ENCODE measurements around the gene RNF5. TPM values are rescaled to one million over a fixed set of nuclear protein-coding genes. Genes with fewer than 3 reads are reported as not detected.
"Not testable (repeated sequence)": the region's sequence is repeated elsewhere in the genome, so short reads cannot be mapped to it uniquely, and the experiment has no call there.

Gene RNF5
- polyA plus RNA-seq, 4 donors, result 106 to 232 (median 162) TPM

DNA sequence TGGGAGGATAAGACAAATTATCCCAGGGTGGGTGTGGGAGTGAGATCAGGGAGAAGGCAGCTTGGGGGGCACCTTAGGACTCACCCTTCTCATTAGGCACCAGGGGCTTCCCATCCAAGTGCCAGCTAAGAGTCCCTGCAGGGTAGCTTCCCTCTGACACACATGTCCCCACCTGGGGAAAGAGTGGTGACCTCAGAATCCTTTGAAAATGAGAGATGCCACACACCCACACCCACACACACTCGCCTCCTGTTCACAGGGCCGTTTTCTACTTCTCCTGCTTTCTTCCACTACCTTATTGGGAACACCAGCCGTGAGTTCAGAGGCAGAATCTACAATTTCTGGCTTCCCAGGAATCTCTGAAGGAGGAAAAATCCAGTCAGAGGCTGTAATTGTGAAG, 4.8 kb downstream of the RNF5 start:
- DNase-seq (no peak), FAIRE-seq (no peak)
- Histone ChIP-seq H3K9me3 (ENCODE audit: control insufficient read depth in 2 of 2, insufficient read depth in 1 of 2, low read depth in 1 of 2, low read length in 1 of 2) (no peaks in the 10 kb centered on the region), H3K4me1 (ENCODE audit: control insufficient read depth in 3 of 3, insufficient read depth in 2 of 3, low read depth in 1 of 3, low read length in 2 of 3) (peaks cover 0 to 27% (median 7%) of the 10 kb centered on the region in 3 donors), H3K4me3 (ENCODE audit: low read depth in 1 of 3, low read length in 3 of 3) (no peak overlapping the region), H3K36me3 (ENCODE audit: control insufficient read depth in 3 of 3, insufficient read depth in 2 of 3, low read depth in 1 of 3, low read length in 3 of 3) (peaks cover 6 to 68% (median 9%) of the 10 kb centered on the region in 3 donors), H3K27ac (ENCODE audit: low read depth in 1 of 3, low read length in 2 of 3) (peak overlapping the region in 1 of 3 donors; percentile 33), H3K27me3 (ENCODE audit: control insufficient read depth in 3 of 3, insufficient read depth in 3 of 3, low read length in 3 of 3) (no peaks in the 10 kb centered on the region)
- 68 to 78% (median 78%) methylated on average over 3 of the region's 3 CpGs for WGBS, 3 donors

DNA sequence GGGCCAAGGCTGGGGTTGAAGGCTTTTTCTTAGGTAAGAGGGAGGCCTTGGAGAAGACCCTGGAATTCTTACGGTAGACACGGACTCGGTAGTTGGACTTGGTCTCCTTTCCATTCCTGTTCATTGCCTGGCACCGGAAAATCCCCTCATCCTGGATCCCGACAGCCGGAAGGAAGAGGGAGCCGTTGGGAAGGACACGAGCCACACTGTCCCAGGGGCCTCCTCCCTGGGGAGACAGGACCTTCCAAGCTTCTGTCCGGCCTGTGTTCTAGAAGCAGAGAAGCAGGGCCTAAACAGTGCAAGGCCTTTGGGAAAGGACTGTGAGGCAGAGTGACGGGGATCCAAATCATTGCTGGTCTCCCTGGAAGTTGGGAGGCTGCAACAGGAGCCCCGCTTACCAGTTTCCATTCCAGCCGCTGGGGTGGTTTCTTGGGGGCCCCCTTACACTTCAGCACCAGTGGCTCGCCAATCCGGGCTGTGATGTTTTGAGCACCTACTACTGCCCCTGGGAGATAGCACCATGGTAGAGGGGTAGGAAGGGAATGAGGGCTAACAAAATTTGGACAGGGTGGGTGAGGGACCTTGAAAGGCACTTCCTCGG, 5.4 kb downstream of the RNF5 start:
- H3K4me1 ChIP-seq (ENCODE audit: control insufficient read depth in 3 of 3, insufficient read depth in 2 of 3, low read depth in 1 of 3, low read length in 2 of 3), result peaks cover 0 to 28% (median 9%) of the 10 kb centered on the region in 3 donors
- no peaks in the 10 kb centered on the region for H3K27me3 ChIP-seq (ENCODE audit: control insufficient read depth in 3 of 3, insufficient read depth in 3 of 3, low read length in 3 of 3)
- WGBS, 3 donors, result 77 to 84% (median 82%) methylated on average over 15 of the region's 15 CpGs
- no peak overlapping the region for H3K4me3 ChIP-seq (ENCODE audit: low read depth in 1 of 3, low read length in 3 of 3)
- H3K27ac ChIP-seq (ENCODE audit: low read depth in 1 of 3, low read length in 2 of 3), result peak overlapping the region in 1 of 3 donors; percentile 32
- H3K9me3 ChIP-seq (ENCODE audit: control insufficient read depth in 2 of 2, insufficient read depth in 1 of 2, low read depth in 1 of 2, low read length in 1 of 2), result no peaks in the 10 kb centered on the region
- peaks cover 6 to 73% (median 9%) of the 10 kb centered on the region in 3 donors for H3K36me3 ChIP-seq (ENCODE audit: control insufficient read depth in 3 of 3, insufficient read depth in 2 of 3, low read depth in 1 of 3, low read length in 3 of 3)
- DNase-seq (no peak), FAIRE-seq (no peak)

DNA sequence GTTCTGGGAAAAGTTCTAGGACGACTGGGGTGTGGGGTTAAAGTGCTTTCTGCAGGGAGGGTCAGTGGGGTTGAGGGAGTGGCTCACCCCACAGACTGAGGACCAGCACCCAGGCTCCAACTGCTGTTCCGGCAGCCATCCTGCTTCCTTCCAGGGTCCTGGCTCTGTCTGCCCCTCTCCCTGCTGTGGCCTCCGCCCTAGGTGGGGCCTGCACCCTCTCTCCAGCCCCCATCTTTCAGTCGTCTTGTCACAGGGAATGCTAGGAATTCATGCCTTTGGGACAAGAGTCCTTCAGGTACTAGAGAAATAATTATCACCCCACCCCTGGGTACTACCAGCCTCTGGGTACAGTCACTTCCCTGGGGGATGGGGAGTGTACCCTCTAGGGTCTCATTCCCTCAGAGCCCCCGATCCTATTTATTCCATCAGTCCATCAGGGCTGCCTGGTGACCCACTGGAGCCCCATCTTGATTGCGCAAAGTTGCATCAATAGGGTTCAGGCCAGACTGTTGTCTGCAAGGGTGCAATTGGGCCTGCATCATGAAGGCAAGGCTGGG, 6.0 kb downstream of the RNF5 start, which contains the start of gene AGER:
TSS of gene AGER (minus strand) at position 170 of the 557 bp plus-strand sequence. CDS start at position 139, 31 bp downstream.
- Histone ChIP-seq H3K4me1 (ENCODE audit: control insufficient read depth in 3 of 3, insufficient read depth in 2 of 3, low read depth in 1 of 3, low read length in 2 of 3) (peaks cover 3 to 34% (median 11%) of the 10 kb centered on the region in 3 donors), H3K27ac (ENCODE audit: low read depth in 1 of 3, low read length in 2 of 3) (peak within 1 kb of the TSS in 1 of 3 donors; percentile 39)
- 71 to 81% (median 78%) methylated on average over 6 of the region's 6 CpGs for WGBS, 3 donors

DNA sequence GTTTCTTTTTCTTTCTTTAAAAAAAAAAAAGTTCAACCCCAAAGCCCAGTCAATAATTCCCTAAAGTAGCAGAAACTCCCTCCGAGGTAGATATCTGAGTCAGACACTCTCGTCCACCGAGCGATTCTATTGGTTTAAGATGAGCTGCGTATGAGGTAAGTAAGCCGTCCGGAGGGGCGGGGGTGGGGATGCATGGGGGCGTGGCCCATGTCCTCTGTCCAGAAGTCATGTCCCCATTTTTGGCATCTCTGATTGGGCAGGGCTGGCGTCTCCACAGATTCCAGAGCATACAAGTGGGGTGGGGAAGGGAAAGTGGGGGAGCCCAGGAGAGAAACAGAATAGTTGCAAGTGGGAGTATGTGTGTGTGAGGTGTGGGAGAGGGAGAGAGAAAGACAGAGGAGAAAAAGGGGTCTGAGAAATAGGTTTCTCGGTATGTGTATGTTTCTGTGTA, 7.5 kb downstream of the RNF5 start:
- H3K27me3 ChIP-seq (ENCODE audit: control insufficient read depth in 3 of 3, insufficient read depth in 3 of 3, low read length in 3 of 3); FAIRE-seq; H3K9me3 ChIP-seq (ENCODE audit: control insufficient read depth in 2 of 2, insufficient read depth in 1 of 2, low read depth in 1 of 2, low read length in 1 of 2); H3K4me3 ChIP-seq (ENCODE audit: low read depth in 1 of 3, low read length in 3 of 3): not testable (repeated sequence)
- 9 to 27% (median 19%) methylated on average over 11 of the region's 11 CpGs for WGBS, 3 donors
- DNase-seq, result peak; percentile 65 to 75
- Histone ChIP-seq H3K4me1 (ENCODE audit: control insufficient read depth in 3 of 3, insufficient read depth in 2 of 3, low read depth in 1 of 3, low read length in 2 of 3) (peaks cover 3 to 29% (median 11%) of the 10 kb centered on the region in 3 donors), H3K36me3 (ENCODE audit: control insufficient read depth in 3 of 3, insufficient read depth in 2 of 3, low read depth in 1 of 3, low read length in 3 of 3) (peaks cover 6 to 71% (median 9%) of the 10 kb centered on the region in 3 donors), H3K27ac (ENCODE audit: low read depth in 1 of 3, low read length in 2 of 3) (peak overlapping the region in 2 of 3 donors; percentile 48 to 60)

More for the DNA sequence above, 6.0 kb downstream of the RNF5 start, which contains the start of gene AGER:
- FAIRE-seq (no peak), DNase-seq (no peak)
- H3K4me3 ChIP-seq (ENCODE audit: low read depth in 1 of 3, low read length in 3 of 3), result no peak within 1 kb of the TSS
- H3K27me3 ChIP-seq (ENCODE audit: control insufficient read depth in 3 of 3, insufficient read depth in 3 of 3, low read length in 3 of 3), result no peaks in the 10 kb centered on the region
- no peaks in the 10 kb centered on the region for H3K9me3 ChIP-seq (ENCODE audit: control insufficient read depth in 2 of 2, insufficient read depth in 1 of 2, low read depth in 1 of 2, low read length in 1 of 2)
- H3K36me3 ChIP-seq (ENCODE audit: control insufficient read depth in 3 of 3, insufficient read depth in 2 of 3, low read depth in 1 of 3, low read length in 3 of 3), result peaks cover 6 to 78% (median 9%) of the 10 kb centered on the region in 3 donors

DNA sequence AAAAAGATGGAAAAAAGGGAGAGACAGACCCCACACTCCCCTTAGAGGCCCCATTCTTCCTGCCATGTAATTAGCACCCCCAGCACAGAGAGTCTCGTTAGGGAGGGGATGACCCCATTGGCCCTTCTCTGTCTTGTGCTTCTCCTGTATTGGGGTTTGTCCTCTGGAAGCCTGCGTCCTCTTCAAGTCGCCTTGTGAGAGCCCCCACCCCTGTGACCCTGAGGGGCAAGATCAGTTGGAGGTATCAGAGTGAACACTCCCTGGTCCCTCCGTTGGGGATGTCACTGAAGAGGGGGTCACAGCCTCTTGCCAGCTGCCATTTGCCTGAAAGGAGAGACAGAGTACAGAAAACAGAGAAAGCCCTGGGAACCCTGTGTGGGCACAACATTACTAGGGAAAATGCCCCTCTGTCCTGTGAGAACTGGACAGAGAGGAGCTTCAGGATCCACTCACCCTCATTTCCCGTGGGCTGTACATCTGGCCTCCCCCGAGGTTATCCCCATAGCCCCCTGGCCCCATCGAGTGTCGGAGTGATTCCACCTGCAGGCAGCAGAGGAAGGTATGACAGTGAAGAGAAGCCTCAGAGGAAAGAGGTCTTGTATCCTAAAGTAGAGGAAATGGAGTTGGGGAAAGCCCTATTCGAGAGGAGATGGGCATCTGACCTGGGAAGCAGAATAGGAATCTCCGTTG, 8.1 kb downstream of the RNF5 start:
- FAIRE-seq, DNase-seq: not testable (repeated sequence)
- H3K27ac ChIP-seq (ENCODE audit: low read depth in 1 of 3, low read length in 2 of 3), result peak overlapping the region in 2 of 3 donors; percentile 48 to 60

DNA sequence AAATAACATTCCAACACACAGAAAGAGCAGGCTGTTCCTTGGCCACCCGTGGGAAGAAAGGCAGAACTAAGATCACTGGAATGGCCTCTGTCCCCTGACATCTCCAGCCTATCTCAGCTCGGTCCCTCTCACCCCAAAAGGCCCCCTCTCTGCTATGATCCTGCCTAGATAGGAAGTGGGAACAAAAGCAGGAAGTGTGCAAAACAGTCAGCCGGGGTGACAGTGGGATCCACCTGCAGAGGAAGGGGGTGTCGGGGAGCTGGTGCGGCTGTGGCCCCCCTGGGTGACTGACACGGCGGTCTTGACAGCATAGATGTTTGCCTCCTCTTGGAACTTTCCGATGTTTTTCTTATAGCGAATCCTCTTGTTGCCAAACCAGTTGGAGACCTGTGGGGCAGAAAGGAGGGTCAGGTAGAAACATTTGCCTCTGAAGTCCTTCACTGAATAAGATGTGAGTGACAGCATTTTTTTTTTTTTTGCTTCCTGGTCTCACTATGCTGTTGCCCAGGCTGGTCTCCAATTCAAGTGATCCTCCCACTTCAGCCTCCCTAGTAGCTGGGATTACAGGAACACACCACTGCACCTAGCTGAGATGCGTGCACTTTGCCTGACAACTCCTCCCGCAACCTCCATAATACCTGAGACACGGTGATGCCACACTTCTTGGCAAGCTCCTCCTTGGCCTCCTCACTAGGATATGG, 9.0 kb downstream of the RNF5 start:
- no peak overlapping the region for H3K4me3 ChIP-seq (ENCODE audit: low read depth in 1 of 3, low read length in 3 of 3)
- peaks cover 10 to 44% (median 13%) of the 10 kb centered on the region in 3 donors for H3K4me1 ChIP-seq (ENCODE audit: control insufficient read depth in 3 of 3, insufficient read depth in 2 of 3, low read depth in 1 of 3, low read length in 2 of 3)
- no peaks in the 10 kb centered on the region for H3K27me3 ChIP-seq (ENCODE audit: control insufficient read depth in 3 of 3, insufficient read depth in 3 of 3, low read length in 3 of 3)
- H3K27ac ChIP-seq (ENCODE audit: low read depth in 1 of 3, low read length in 2 of 3), result peak overlapping the region in 1 of 3 donors; percentile 60
- no peaks in the 10 kb centered on the region for H3K9me3 ChIP-seq (ENCODE audit: control insufficient read depth in 2 of 2, insufficient read depth in 1 of 2, low read depth in 1 of 2, low read length in 1 of 2)
- no peak for FAIRE-seq
- DNase-seq, result no peak
- peaks cover 0 to 58% (median 9%) of the 10 kb centered on the region in 3 donors for H3K36me3 ChIP-seq (ENCODE audit: control insufficient read depth in 3 of 3, insufficient read depth in 2 of 3, low read depth in 1 of 3, low read length in 3 of 3)
- WGBS, 3 donors, result 63 to 73% (median 72%) methylated on average over 12 of the region's 12 CpGs

More for the DNA sequence above, 8.1 kb downstream of the RNF5 start:
- peaks cover 9 to 35% (median 13%) of the 10 kb centered on the region in 3 donors for H3K4me1 ChIP-seq (ENCODE audit: control insufficient read depth in 3 of 3, insufficient read depth in 2 of 3, low read depth in 1 of 3, low read length in 2 of 3)
- 48 to 63% (median 59%) methylated on average over 10 of the region's 10 CpGs for WGBS, 3 donors
- not testable (repeated sequence) for H3K4me3 ChIP-seq (ENCODE audit: low read depth in 1 of 3, low read length in 3 of 3); H3K9me3 ChIP-seq (ENCODE audit: control insufficient read depth in 2 of 2, insufficient read depth in 1 of 2, low read depth in 1 of 2, low read length in 1 of 2); H3K27me3 ChIP-seq (ENCODE audit: control insufficient read depth in 3 of 3, insufficient read depth in 3 of 3, low read length in 3 of 3)
- H3K36me3 ChIP-seq (ENCODE audit: control insufficient read depth in 3 of 3, insufficient read depth in 2 of 3, low read depth in 1 of 3, low read length in 3 of 3), result peaks cover 1 to 67% (median 9%) of the 10 kb centered on the region in 3 donors

DNA sequence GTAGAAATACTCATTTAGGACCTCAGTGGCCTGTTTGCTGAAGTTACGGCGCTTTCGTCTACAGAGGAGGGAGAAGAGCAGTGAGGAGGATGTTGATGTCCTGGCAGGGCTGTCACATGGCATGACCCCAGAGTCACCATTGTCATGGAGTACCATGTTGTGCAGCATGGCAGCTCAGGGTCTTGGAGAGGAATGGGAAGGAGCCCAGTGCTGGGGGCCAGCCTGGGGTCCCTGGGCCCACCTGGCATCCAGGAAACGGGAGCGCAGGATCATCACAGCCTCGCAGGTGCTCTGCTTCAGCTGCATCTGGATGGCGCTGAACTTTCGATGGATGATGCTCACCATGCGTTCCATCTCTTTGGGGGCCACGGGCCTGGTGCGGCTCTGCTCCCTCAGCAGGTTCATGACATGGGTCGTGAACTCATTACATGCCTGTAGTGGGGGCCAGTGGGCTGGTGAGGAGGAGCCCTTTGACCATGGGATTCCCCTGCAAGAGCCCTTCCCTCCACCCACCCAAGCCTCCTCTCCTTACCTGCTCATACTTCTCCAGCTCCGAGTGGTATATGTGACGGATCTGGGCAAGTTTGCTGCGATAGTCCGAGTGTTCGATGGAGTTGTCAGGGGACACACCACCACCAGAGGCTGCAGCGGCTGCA, 9.6 kb downstream of the RNF5 start:
- H3K27ac ChIP-seq (ENCODE audit: low read depth in 1 of 3, low read length in 2 of 3), result peak overlapping the region in 2 of 3 donors; percentile 60 to 99
- H3K4me3 ChIP-seq (ENCODE audit: low read depth in 1 of 3, low read length in 3 of 3), result peak overlapping the region in 1 of 3 donors; percentile 94
- WGBS, 3 donors, result 73 to 86% (median 77%) methylated on average over 14 to 18 of the region's 18 CpGs
- H3K4me1 ChIP-seq (ENCODE audit: control insufficient read depth in 3 of 3, insufficient read depth in 2 of 3, low read depth in 1 of 3, low read length in 2 of 3), result peaks cover 10 to 51% (median 14%) of the 10 kb centered on the region in 3 donors
- FAIRE-seq; DNase-seq; H3K27me3 ChIP-seq (ENCODE audit: control insufficient read depth in 3 of 3, insufficient read depth in 3 of 3, low read length in 3 of 3); H3K9me3 ChIP-seq (ENCODE audit: control insufficient read depth in 2 of 2, insufficient read depth in 1 of 2, low read depth in 1 of 2, low read length in 1 of 2): not testable (repeated sequence)
- H3K36me3 ChIP-seq (ENCODE audit: control insufficient read depth in 3 of 3, insufficient read depth in 2 of 3, low read depth in 1 of 3, low read length in 3 of 3), result peaks cover 0 to 51% (median 9%) of the 10 kb centered on the region in 3 donors
